SU-DHL-6 (cell line): Measurements from ENCODE around the gene ZNF319.

Experiments used
- CTCF ChIP-seq: fragments of 200-600 bp; sonication (generic); IDR thresholded peaks from one replicate; pipeline ENCODE4 v1.5.1; 2017; ENCODE audit warnings: antibody characterized with exemption, mild to moderate bottlenecking, low read length, moderate library complexity; ENCODE audit not compliant: insufficient read depth, poor library complexity, severe bottlenecking
- EZH2phosphoT487 ChIP-seq: fragments of 200-600 bp; sonication (generic), shearing (Covaris generic); conservative IDR thresholded peaks from 2 replicates; pipeline ENCODE4 v1.6.1; 2018; ENCODE audit warnings: mild to moderate bottlenecking, antibody characterized with exemption, low read length, moderate library complexity, mixed read lengths

DNA sequence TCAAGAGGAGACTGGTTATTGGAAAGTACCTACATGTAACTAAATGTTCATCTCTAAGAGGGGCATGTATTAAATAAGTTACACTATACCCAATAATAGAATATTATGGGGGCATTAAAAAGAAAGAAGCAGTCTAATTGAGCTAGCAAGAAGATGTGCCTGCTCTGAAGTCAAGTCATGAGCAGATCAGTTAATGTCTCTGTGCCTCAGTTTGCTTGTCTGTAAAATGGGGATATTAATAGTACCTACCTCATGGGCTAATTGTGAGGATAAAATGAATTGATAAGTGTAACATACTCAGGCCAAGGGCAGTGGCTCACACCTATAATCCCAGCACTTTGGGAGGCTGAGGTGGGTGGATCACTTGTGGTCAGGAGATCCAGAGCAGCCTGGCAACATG, 32.6 kb downstream of the ZNF319 start:
- TF ChIP-seq CTCF, result no peak
- no peak for TF ChIP-seq EZH2phosphoT487
